WTC11 (cell line): ENCODE results near the gene NHERF2.

ENCODE experiments used
- CREB1 ChIP-seq: sonication (generic); formaldehyde crosslinking; IDR thresholded peaks from 2 replicates; pipeline ENCODE4 v1.8.0; 2023; ENCODE audit warnings: mild to moderate bottlenecking, missing genetic modification reagents
- MXD4 ChIP-seq: fragments of 250-450 bp; sonication (Bioruptor Pico); IDR thresholded peaks from 2 replicates; pipeline ENCODE4 v1.8.0; 2021; ENCODE audit warnings: mild to moderate bottlenecking, moderate library complexity, borderline replicate concordance
- TEAD4 ChIP-seq: sonication (generic); formaldehyde crosslinking; IDR thresholded peaks from 2 replicates; pipeline ENCODE4 v1.8.0; 2022; ENCODE audit warnings: mild to moderate bottlenecking, missing genetic modification reagents
- ZNF671 ChIP-seq: fragments of 250-450 bp; sonication (Bioruptor Pico); IDR thresholded peaks from 2 replicates; pipeline ENCODE4 v1.8.0; 2021; ENCODE audit warnings: mild to moderate bottlenecking
- TF ChIP-seq, protein P1 (sequence below): fragments of 200-600 bp; IDR thresholded peaks from 2 replicates; pipeline ENCODE4 v1.8.0; 2022; ENCODE audit warnings: antibody characterized with exemption
- TF ChIP-seq, protein P2 (sequence below): sonication (generic); formaldehyde crosslinking; IDR thresholded peaks from 2 replicates; pipeline ENCODE4 v1.8.1; 2022; ENCODE audit warnings: low read depth, missing genetic modification reagents, borderline replicate concordance
- TF ChIP-seq, protein P3 (sequence below): sonication (generic); formaldehyde crosslinking; IDR thresholded peaks from 2 replicates; pipeline ENCODE4 v1.8.1; 2023; ENCODE audit warnings: mild to moderate bottlenecking, moderate library complexity, missing genetic modification reagents
- TF ChIP-seq, protein P4 (sequence below): sonication (generic); formaldehyde crosslinking; IDR thresholded peaks from 2 replicates; pipeline ENCODE4 v1.8.1; 2022; ENCODE audit warnings: mild to moderate bottlenecking, moderate library complexity, missing genetic modification reagents

DNA sequence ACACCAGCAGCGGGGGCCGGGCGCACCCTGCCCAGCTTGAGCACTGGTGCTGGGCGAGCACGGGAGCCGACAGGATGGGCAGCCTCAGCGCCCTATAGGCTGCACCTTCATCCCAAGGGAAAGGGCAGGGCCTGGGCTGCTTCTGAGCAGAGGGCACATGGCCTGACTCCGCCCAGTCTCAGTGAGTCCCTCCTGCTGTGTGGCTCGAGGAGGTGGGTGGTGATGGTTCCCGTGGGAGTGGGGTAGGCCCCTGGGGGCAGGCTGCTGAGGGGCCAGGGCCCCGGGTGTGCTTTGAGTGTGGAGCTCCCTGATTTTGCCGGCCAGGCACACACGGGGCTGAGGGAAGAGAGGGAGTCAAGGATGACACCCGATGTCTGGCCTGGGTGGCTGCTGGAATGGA is 59.0 kb downstream of the NHERF2 start:
- TF ChIP-seq, protein P1, sequence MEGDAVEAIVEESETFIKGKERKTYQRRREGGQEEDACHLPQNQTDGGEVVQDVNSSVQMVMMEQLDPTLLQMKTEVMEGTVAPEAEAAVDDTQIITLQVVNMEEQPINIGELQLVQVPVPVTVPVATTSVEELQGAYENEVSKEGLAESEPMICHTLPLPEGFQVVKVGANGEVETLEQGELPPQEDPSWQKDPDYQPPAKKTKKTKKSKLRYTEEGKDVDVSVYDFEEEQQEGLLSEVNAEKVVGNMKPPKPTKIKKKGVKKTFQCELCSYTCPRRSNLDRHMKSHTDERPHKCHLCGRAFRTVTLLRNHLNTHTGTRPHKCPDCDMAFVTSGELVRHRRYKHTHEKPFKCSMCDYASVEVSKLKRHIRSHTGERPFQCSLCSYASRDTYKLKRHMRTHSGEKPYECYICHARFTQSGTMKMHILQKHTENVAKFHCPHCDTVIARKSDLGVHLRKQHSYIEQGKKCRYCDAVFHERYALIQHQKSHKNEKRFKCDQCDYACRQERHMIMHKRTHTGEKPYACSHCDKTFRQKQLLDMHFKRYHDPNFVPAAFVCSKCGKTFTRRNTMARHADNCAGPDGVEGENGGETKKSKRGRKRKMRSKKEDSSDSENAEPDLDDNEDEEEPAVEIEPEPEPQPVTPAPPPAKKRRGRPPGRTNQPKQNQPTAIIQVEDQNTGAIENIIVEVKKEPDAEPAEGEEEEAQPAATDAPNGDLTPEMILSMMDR = no peak
- TF ChIP-seq, protein P2, sequence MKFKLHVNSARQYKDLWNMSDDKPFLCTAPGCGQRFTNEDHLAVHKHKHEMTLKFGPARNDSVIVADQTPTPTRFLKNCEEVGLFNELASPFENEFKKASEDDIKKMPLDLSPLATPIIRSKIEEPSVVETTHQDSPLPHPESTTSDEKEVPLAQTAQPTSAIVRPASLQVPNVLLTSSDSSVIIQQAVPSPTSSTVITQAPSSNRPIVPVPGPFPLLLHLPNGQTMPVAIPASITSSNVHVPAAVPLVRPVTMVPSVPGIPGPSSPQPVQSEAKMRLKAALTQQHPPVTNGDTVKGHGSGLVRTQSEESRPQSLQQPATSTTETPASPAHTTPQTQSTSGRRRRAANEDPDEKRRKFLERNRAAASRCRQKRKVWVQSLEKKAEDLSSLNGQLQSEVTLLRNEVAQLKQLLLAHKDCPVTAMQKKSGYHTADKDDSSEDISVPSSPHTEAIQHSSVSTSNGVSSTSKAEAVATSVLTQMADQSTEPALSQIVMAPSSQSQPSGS (CRISPR knock-in tag) = no peak
- TF ChIP-seq, protein P3, sequence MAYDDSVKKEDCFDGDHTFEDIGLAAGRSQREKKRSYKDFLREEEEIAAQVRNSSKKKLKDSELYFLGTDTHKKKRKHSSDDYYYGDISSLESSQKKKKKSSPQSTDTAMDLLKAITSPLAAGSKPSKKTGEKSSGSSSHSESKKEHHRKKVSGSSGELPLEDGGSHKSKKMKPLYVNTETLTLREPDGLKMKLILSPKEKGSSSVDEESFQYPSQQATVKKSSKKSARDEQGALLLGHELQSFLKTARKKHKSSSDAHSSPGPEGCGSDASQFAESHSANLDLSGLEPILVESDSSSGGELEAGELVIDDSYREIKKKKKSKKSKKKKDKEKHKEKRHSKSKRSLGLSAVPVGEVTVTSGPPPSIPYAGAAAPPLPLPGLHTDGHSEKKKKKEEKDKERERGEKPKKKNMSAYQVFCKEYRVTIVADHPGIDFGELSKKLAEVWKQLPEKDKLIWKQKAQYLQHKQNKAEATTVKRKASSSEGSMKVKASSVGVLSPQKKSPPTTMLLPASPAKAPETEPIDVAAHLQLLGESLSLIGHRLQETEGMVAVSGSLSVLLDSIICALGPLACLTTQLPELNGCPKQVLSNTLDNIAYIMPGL (CRISPR knock-in tag) = no peak
- no peak for TF ChIP-seq MXD4 (CRISPR knock-in tag)
- TF ChIP-seq ZNF671 = no peak
- no peak for TF ChIP-seq CREB1 (CRISPR knock-in tag)
- TF ChIP-seq, protein P4, sequence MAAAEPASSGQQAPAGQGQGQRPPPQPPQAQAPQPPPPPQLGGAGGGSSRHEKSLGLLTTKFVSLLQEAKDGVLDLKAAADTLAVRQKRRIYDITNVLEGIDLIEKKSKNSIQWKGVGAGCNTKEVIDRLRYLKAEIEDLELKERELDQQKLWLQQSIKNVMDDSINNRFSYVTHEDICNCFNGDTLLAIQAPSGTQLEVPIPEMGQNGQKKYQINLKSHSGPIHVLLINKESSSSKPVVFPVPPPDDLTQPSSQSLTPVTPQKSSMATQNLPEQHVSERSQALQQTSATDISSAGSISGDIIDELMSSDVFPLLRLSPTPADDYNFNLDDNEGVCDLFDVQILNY (CRISPR knock-in tag) = no peak
- TF ChIP-seq TEAD4 (CRISPR knock-in tag) = no peak
